WI38 (cell line): ENCODE measurements around the gene RFESD.

Experiments
- H3K4me3 ChIP-seq: 2 replicates; pipeline ENCODE4 v1.5.1; 2011; ENCODE audit warnings: low read depth, mild to moderate bottlenecking, control low read depth, low read length
- CTCF ChIP-seq: IDR thresholded peaks from 2 replicates; pipeline ENCODE4 v1.5.1; 2012; ENCODE audit warnings: low read depth, mild to moderate bottlenecking, control low read depth, low read length

Gene RFESD

GRCh38 chr5:95641741-95642220 lies 4.8 kb upstream of the RFESD start:
- no peak overlapping the region for H3K4me3 ChIP-seq

GRCh38 chr5:95643152-95643551 lies 3.4 kb upstream of the RFESD start:
- H3K4me3 ChIP-seq, result no peak overlapping the region
- TF ChIP-seq CTCF, result no peak

More at GRCh38 chr5:95641741-95642220, 4.8 kb upstream of the RFESD start:
- no peak for TF ChIP-seq CTCF

GRCh38 chr5:95644351-95645042 lies 2.1 kb upstream of the RFESD start:
- TF ChIP-seq CTCF, result peak; percentile 73
- no peak overlapping the region for H3K4me3 ChIP-seq

- peak overlapping the region; percentile 64 for H3K4me3 ChIP-seq
Observed at GRCh38 chr5:95646226-95646568, 380 bp upstream of the RFESD start.

- no peak for TF ChIP-seq CTCF
- no peak overlapping the region for H3K4me3 ChIP-seq
Observed at GRCh38 chr5:95647886-95648860, 1.6 kb downstream of the RFESD start.

GRCh38 chr5:95649274-95649673 lies 2.7 kb downstream of the RFESD start:
- no peak overlapping the region for H3K4me3 ChIP-seq
- no peak for TF ChIP-seq CTCF

- TF ChIP-seq CTCF, result no peak
- H3K4me3 ChIP-seq, result no peak overlapping the region
Observed at GRCh38 chr5:95649842-95650620, 3.5 kb downstream of the RFESD start.
